HFF-Myc (cell line): Measurements from ENCODE around the gene CLP1.
"Not testable (repeated sequence)": the region's sequence is repeated elsewhere in the genome, so short reads cannot be mapped to it uniquely, and the experiment has no call there.

ENCODE experiments used
- DNase-seq: peaks from one replicate; pipeline ENCODE4 v3.0.0-alpha.2; 2011; ENCODE audit warnings: low read depth; ENCODE audit errors: extremely low read depth
- H3K4me3 ChIP-seq: replicated peaks from 2 replicates; pipeline ENCODE4 v1.5.1; 2011; ENCODE audit warnings: low read depth, mild to moderate bottlenecking, control low read depth, low read length
- CTCF ChIP-seq: IDR thresholded peaks from 2 replicates; pipeline ENCODE4 v1.5.1; 2012; ENCODE audit warnings: mild to moderate bottlenecking, low read depth, low read length, control low read depth; ENCODE audit errors: missing control alignments

Gene CLP1

DNA sequence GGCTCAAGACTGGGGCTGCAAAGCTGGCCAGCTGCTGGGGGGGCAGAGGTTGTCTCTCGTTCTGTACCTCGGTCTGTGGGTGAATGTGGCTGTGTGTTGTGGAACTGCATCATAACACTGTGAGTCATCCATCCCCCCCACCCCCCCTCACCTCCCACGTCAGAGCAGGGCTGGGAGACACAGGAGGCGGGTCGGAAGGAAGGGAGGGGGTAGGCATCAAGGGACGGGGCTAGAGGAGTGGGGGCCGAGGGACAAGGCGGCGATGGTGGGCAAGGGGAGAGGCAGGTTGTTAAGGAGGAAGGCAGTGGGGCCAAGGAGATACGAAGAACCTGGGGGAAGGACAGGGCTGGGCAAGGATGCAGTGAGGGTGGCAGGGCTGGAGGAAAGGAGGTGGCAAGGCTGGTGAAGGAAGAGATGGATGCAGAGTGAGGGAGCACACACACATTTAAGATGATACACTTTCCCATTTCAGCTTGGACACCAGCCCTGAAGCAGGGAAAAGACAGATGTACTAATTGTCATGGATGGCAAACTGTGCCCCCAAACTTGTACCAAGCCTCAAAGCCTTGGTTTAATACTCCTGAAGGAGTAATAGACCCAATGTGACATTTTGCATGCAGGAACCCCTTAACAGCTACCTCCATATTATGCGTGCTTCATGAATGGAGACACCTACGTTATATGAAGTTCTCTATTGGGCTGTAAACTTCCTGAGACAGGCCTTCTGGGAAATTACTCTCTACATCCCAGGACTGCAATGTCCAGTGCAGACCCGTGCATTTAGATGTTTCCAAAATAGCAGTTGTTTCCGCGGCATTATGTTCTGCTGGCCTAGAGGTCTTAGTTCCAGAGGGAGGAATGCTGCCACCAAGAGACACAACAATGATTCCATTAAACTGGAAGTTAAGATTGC lies 7.5 kb upstream of the CLP1 start, which contains the start of gene YPEL4:
Gene YPEL4, minus strand, starts transcription at position 87 of the 913 bp plus-strand sequence. CDS start 2,805 bp downstream, outside the sequence.
- no peak for TF ChIP-seq CTCF
- peak within 1 kb of the TSS; percentile 32 for H3K4me3 ChIP-seq
- DNase-seq: no peak

- DNase-seq: no peak
- no peak overlapping the region for H3K4me3 ChIP-seq
- TF ChIP-seq CTCF: no peak
Measured at GRCh38 chr11:57650739-57651090, 6.8 kb upstream of the CLP1 start.

DNA sequence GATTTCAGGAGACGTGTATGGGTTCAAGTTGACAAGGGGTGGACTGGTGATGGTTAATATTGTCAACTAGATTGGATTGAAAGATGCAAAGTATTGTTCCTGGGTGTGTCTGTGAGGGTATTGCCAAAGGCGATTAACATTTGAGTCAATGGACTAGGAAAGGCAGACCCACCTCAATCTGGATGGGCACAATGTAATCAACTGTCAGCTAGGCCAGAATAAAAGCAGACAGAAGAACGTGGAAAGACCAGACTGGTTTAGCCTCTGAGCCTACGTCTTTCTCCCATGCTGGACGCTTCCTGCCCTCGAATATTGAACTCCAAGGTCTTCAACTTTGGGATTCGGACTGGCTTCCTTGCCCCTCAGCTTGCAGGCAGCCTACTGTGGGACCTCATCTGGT lies 6.2 kb upstream of the CLP1 start:
- TF ChIP-seq CTCF: no peak
- DNase-seq: no peak
- H3K4me3 ChIP-seq: no peak overlapping the region

DNA sequence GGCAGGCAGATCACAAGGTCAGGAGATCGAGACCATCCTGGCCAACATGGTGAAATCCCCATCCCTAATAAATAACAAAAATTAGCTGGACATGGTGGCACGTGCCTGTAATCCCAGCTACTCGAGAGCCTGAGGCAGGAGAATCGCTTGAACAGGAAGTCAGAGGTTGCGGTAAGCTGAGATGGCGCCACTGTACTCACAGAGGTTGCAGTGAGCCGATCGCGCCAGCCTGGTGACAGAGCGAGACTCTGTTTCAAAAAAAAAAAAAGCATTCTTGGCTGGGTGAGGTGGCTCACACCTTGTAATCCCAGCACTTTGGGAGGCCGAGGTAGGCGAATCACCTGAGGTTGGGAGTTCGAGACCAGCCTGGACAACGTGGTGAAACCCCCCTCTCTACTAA lies 5.3 kb upstream of the CLP1 start:
- not testable (repeated sequence) for DNase-seq, H3K4me3 ChIP-seq

GRCh38 chr11:57652662-57653061 lies 4.9 kb upstream of the CLP1 start:
- DNase-seq: no peak
- no peak for TF ChIP-seq CTCF
- H3K4me3 ChIP-seq: no peak overlapping the region

- no peak for TF ChIP-seq CTCF
- H3K4me3 ChIP-seq: no peak overlapping the region
- DNase-seq: no peak
Measured at GRCh38 chr11:57653163-57653562, 4.4 kb upstream of the CLP1 start.

- no peak for DNase-seq
- TF ChIP-seq CTCF: no peak
- peak overlapping the region; percentile 69 for H3K4me3 ChIP-seq
Measured at GRCh38 chr11:57656885-57657193, 723 bp upstream of the CLP1 start.
